Neural progenitor cell (in vitro differentiated cells): ENCODE measurements around the gene PRKRIP1.

Experiments
- CTCF ChIP-seq: fragments of 200-600 bp; sonication (generic); IDR thresholded peaks from 2 replicates; pipeline ENCODE4 v1.5.1; 2017; ENCODE audit warnings: antibody characterized with exemption, mild to moderate bottlenecking
- EZH2 ChIP-seq: fragments of 200-600 bp; sonication (generic); IDR thresholded peaks from 2 replicates; pipeline ENCODE4 v1.6.1; 2017; ENCODE audit warnings: antibody characterized with exemption, mild to moderate bottlenecking, moderate library complexity

- TF ChIP-seq EZH2 (no peak), CTCF (no peak)
Measured at GRCh38 chr7:102387064-102387463, 9.1 kb upstream of the PRKRIP1 start.
